IMR-90 (cell line): Measurements from ENCODE around the gene SECTM1. TPM values are rescaled to one million over a fixed set of nuclear protein-coding genes. Genes with fewer than 3 reads are reported as not detected.

Experiments
- ATAC-seq: fragments of 200-7000 bp; cut with Tn5 transposase; 2 replicates; pipeline ENCODE4 v1.9.1; 2020; ENCODE audit warnings: low read depth, mild to moderate bottlenecking, moderate library complexity
- BruUV-seq: library from RNA; stranded (reverse); fragments of 400-500 nt; replicated peaks from 2 replicates; lab custom pipeline; 2021; lab: Mats Ljungman, UMichigan
- CTCF ChIA-PET: fragments of 300-600 bp; formaldehyde crosslinking; extraction: SDS; loops from one replicate; lab custom pipeline; 2021; ENCODE audit warnings: antibody characterized with exemption; lab: Yijun Ruan, JAX
- POLR2A ChIA-PET: fragments of 300-600 bp; sonication (Branson Sonifier 250); formaldehyde crosslinking; loops from one replicate; lab custom pipeline; 2022; ENCODE audit warnings: antibody characterized with exemption; ENCODE audit not compliant: unreplicated experiment; lab: Charles Lee
- DNase-seq: peaks from one replicate; pipeline ENCODE4 v3.0.0; 2013
- H2AFZ ChIP-seq: replicated peaks from 2 replicates; pipeline ENCODE3; 2013; ENCODE audit warnings: low read length, mild to moderate bottlenecking; ENCODE audit not compliant: poor library complexity
- H2AK5ac ChIP-seq: 2 replicates; pipeline ENCODE4 v1.6.1; 2013; ENCODE audit warnings: low read depth, low read length, inconsistent platforms
- H2AK9ac ChIP-seq: replicated peaks from 2 replicates; pipeline ENCODE3; 2013; ENCODE audit warnings: mild to moderate bottlenecking, low read depth, low read length, moderate library complexity; ENCODE audit not compliant: poor library complexity
- H2BK120ac ChIP-seq: 2 replicates; pipeline ENCODE4 v1.6.1; 2013; ENCODE audit warnings: low read depth, low read length, inconsistent platforms
- H2BK15ac ChIP-seq: 3 replicates; pipeline ENCODE4 v1.6.1; 2013; ENCODE audit warnings: low read depth, low read length, inconsistent platforms
- H2BK20ac ChIP-seq: 2 replicates; pipeline ENCODE4 v1.6.1; 2013; ENCODE audit warnings: low read depth, mild to moderate bottlenecking, inconsistent platforms, low read length, moderate library complexity
- H2BK5ac ChIP-seq: 2 replicates; pipeline ENCODE4 v1.6.1; 2013; ENCODE audit warnings: mild to moderate bottlenecking, low read depth, low read length, inconsistent platforms; ENCODE audit not compliant: poor library complexity, severe bottlenecking
- H3K14ac ChIP-seq: replicated peaks from 2 replicates; pipeline ENCODE4 v1.6.1; 2013; ENCODE audit warnings: low read depth, low read length, inconsistent platforms
- H3K18ac ChIP-seq: 2 replicates; pipeline ENCODE4 v1.6.1; 2013; ENCODE audit warnings: low read depth, low read length, control low read depth
- H3K23ac ChIP-seq: 2 replicates; pipeline ENCODE4 v1.6.1; 2013; ENCODE audit warnings: low read depth, low read length, inconsistent platforms
- H3K27ac ChIP-seq: 2 replicates; pipeline ENCODE4 v1.5.1; 2013; ENCODE audit warnings: mild to moderate bottlenecking, control low read depth, low read length; ENCODE audit not compliant: insufficient read depth
- H3K27me3 ChIP-seq: 2 replicates; pipeline ENCODE4 v1.6.1; 2013; ENCODE audit warnings: low read length; ENCODE audit not compliant: control insufficient read depth, insufficient read depth
- H3K36me3 ChIP-seq: 2 replicates; pipeline ENCODE4 v1.6.1; 2013; ENCODE audit warnings: low read length, mixed read lengths; ENCODE audit not compliant: control insufficient read depth, insufficient read depth
- H3K4ac ChIP-seq: 2 replicates; pipeline ENCODE4 v1.6.1; 2013; ENCODE audit warnings: low read depth, low read length, inconsistent platforms
- H3K4me1 ChIP-seq: 2 replicates; pipeline ENCODE4 v1.6.1; 2013; ENCODE audit warnings: low read length, mixed read lengths; ENCODE audit not compliant: control insufficient read depth, insufficient read depth
- H3K4me2 ChIP-seq: 2 replicates; pipeline ENCODE4 v1.6.1; 2013; ENCODE audit warnings: low read depth, mild to moderate bottlenecking, control low read depth, low read length, moderate library complexity
- H3K4me3 ChIP-seq: 2 replicates; pipeline ENCODE4 v1.5.1; 2013; ENCODE audit warnings: low read depth, mild to moderate bottlenecking, control low read depth, low read length, moderate library complexity; ENCODE audit not compliant: insufficient read depth
- H3K56ac ChIP-seq: 2 replicates; pipeline ENCODE4 v1.6.1; 2013; ENCODE audit warnings: low read length, inconsistent platforms; ENCODE audit not compliant: insufficient read depth; ENCODE audit errors: extremely low read depth
- H3K79me1 ChIP-seq, 2 experiments: 2 replicates each; pipeline ENCODE4 v1.6.1; 2013; ENCODE audit warnings: low read length in 2 of 2, inconsistent platforms in 1 of 2, low read depth in 1 of 2
- H3K9ac ChIP-seq: 2 replicates; pipeline ENCODE4 v1.6.1; 2013; ENCODE audit warnings: low read depth, low read length, control low read depth
- H3K9me1 ChIP-seq: 2 replicates; pipeline ENCODE4 v1.6.1; 2013; ENCODE audit warnings: low read length, inconsistent platforms; ENCODE audit not compliant: insufficient read depth
- H3K9me3 ChIP-seq: 2 replicates; pipeline ENCODE4 v1.6.1; 2013; ENCODE audit warnings: low read length; ENCODE audit not compliant: control insufficient read depth, insufficient read depth
- H4K20me1 ChIP-seq: 2 replicates; pipeline ENCODE4 v1.6.1; 2013; ENCODE audit warnings: low read length, inconsistent platforms; ENCODE audit not compliant: insufficient read depth
- H4K5ac ChIP-seq: 2 replicates; pipeline ENCODE4 v1.6.1; 2013; ENCODE audit warnings: mild to moderate bottlenecking, low read depth, low read length, control low read depth
- H4K8ac ChIP-seq, 2 experiments: 2 replicates each; pipeline ENCODE4 v1.6.1; 2013; ENCODE audit warnings: low read depth in 2 of 2, low read length in 2 of 2, control low read depth in 1 of 2, inconsistent platforms in 1 of 2
- H4K91ac ChIP-seq: 2 replicates; pipeline ENCODE4 v1.6.1; 2013; ENCODE audit warnings: low read depth, low read length, inconsistent platforms; ENCODE audit not compliant: insufficient read depth
- CEBPB ChIP-seq: IDR thresholded peaks from 2 replicates; pipeline ENCODE4 v1.6.1; 2012; ENCODE audit warnings: low read depth, low read length, improper control_type of control experiment
- SMC3 ChIP-seq: fragments of 150-350 bp; IDR thresholded peaks from 2 replicates; pipeline ENCODE4 v1.6.1; 2016; ENCODE audit warnings: low read depth, mild to moderate bottlenecking, antibody characterized with exemption, low read length, moderate library complexity
- WGBS, 2 experiments: methylation state at CpG; one replicate each; pipeline versions ENCODE4 v1.1.5 to v1.1.7; 2013; ENCODE audit warnings: missing lambda C conversion rate in 2 of 2; ENCODE audit not compliant: insufficient read length in 1 of 2; ENCODE audit errors: extremely low coverage in 2 of 2; 5-methylcytosine and 5-hydroxymethylcytosine counted together
- dilution Hi-C: fragments of 300-500 bp; cut with HindIII; formaldehyde crosslinking; loops from one replicate; pipeline ENCODE4 v1.14.3; 2018; ENCODE audit warnings: low sequenced_read_pairs; ENCODE audit not compliant: unreplicated experiment
- in situ Hi-C: fragments of 300-500 bp; cut with MboI; formaldehyde crosslinking; loops from 3 replicates; pipeline ENCODE4 v1.14.3; 2019; ENCODE audit warnings: low sequenced_read_pairs, inconsistent platforms, mixed read lengths
- intact Hi-C: fragments of 100-400 bp; cut with micrococcal nuclease; formaldehyde crosslinking; loops from 2 replicates; pipeline ENCODE4 v1.10.0; 2022
- polyA plus RNA-seq, 3 experiments: library from polyadenylated mRNA; depleted of rRNA; stranded (reverse); fragments of >200 nt; gene quantifications; 2 replicates each; pipeline ENCODE4 v1.2.3, GENCODE V29; 2012; ENCODE audit warnings: low replicate concordance in 1 of 3
- total RNA-seq: library from RNA; depleted of rRNA; stranded (reverse); fragments of >200 nt; gene quantifications from 2 replicates; pipeline ENCODE4 v1.2.3, GENCODE V29; 2012

Gene SECTM1
- total and polyA plus RNA-seq, 2 of the 4 experiments (the other 2 are of a cell fraction) = 2.3 to 4.4 TPM

DNA sequence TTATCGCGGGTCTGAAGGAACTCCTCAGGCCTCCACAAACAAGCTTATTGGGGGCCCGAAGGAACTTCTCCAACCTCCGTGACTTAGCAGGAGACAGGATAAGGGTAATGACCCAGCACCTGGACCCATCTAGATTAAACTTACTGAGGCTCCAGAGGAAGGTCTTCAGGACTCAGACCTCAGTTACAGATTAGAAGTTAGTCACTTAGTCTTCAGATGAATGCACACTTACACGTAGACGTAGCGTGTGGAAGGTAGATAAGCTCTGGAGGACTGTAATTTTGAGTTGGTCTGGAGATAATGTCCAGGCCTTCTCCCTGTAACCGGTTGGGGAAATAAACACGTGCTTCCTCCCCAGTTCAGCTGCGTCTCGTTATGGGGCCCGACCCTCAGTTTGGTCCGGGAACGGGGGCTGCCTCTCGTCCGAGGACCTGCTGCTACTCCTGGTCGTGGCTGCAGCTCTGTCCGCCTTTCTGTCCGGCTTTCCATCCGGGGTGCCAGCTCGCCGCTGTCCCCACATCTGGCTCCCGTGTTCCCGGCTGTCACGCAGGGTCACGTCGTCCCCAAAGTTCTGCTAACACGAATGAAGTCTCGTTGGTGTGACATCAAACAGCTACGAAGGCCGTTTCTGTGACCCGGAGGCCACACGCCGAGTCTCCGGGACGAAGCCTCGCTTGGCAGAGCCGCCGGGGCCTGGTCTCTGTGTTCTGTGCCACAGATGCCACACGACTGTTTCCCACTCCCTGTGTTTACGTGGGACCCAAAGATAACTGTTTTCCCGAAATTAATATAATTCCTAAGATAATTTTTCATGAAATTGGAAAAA, 11.8 kb upstream of the SECTM1 start (continued):
- no peak for TF ChIP-seq CEBPB

DNA sequence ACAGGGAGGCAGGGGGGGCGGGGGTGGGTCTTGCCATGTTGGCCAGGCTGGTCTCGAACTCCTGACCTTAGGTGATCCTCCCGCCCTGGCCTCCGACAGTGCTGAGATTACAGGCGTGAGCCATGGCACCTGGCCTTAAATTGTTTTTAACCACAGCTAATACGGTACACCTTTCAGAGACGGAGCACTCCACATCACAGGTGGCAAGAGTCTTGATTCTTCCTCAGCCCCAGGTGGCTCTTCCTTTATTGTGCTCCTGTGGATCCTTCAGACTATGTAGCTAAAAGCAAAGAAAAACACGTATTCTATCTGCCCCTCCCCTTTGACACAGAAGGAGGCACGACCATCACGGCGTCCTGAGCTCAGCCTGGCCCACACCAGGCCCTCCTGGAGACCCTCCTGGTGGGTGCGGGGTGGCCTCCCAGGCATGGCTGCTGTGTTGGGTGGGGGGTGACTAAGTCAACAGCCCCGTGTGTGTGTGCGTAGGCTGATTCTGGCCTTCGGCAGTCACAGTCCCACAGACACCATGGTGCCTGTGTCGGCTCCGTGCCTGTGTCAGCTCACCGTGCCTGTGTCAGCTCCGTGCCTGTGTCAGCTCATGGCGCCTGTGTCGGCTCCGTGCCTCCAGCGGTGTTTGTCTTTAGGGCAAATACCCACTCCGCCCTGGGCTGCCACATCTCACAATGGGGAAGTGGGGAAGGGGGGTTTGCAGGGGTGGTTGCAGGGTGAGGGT, 10.8 kb upstream of the SECTM1 start:
- no peak overlapping the region for H3K23ac ChIP-seq
- intact Hi-C loops (no loop called here), in situ Hi-C loops (no loop called here), dilution Hi-C loops (no loop called here)
- no peak overlapping the region for H3K4ac ChIP-seq
- no peak overlapping the region for H4K5ac ChIP-seq
- no peak overlapping the region for H3K4me3 ChIP-seq
- no peak overlapping the region for H4K91ac ChIP-seq
- CTCF ChIA-PET = interaction anchor here (0.6 kb wide), 1 partner anchor 51 kb away, joined by 4 read pairs; no protein-coding TSS in a partner anchor
- H3K79me1 ChIP-seq = no peaks in the 10 kb centered on the region
- no peak overlapping the region for H2AK5ac ChIP-seq
- no peak overlapping the region for H3K18ac ChIP-seq
- H3K4me1 ChIP-seq = peaks cover 3% of the 10 kb centered on the region
- H3K14ac ChIP-seq = no peak overlapping the region
- H2BK15ac ChIP-seq = no peak overlapping the region
- H2BK120ac ChIP-seq = no peak overlapping the region
- H2AK9ac ChIP-seq = no peak overlapping the region
- H2AFZ ChIP-seq = no peak overlapping the region
- no peak for TF ChIP-seq SMC3
- POLR2A ChIA-PET = no interaction called here
- no TSS peak for BruUV-seq
- H4K20me1 ChIP-seq = no peaks in the 10 kb centered on the region
- no peaks in the 10 kb centered on the region for H3K36me3 ChIP-seq
- no peak overlapping the region for H2BK5ac ChIP-seq
- H3K9me1 ChIP-seq = peaks cover 3% of the 10 kb centered on the region
- H3K9ac ChIP-seq = no peak overlapping the region
- no peak overlapping the region for H3K4me2 ChIP-seq
- H3K56ac ChIP-seq = no peak overlapping the region
- H3K27me3 ChIP-seq = peaks cover 14% of the 10 kb centered on the region
- no peak overlapping the region for H2BK20ac ChIP-seq
- no peak for DNase-seq
- H3K9me3 ChIP-seq = no peaks in the 10 kb centered on the region
- WGBS, 2 experiments = 83% methylated on average over 11 of the region's 24 CpGs; no CpG with 5 or more reads in 1 of the 2 experiments
- ATAC-seq = no peak
- no peak overlapping the region for H3K27ac ChIP-seq
- H4K8ac ChIP-seq = no peak overlapping the region
